ENCODE results near the gene CDON.

DNA sequence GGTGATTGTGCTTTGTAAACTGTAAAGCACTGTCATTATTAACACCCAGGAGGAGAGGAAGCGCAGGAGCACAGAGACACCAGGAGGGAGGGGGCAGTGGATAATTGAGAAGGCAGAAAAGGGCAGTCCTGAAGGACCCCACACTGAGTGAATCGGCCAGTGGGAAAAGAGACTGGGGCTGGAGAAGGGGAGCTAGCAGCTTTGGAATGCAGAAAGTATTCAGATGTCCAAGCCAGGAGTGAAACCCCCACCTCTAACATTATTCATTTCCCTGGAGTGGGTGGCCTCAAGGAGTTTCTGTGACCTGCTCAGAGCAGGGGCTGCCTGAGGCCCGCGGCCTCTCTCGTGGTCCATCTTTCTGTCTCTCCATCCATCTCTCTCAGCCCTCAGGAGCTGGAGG, 38.0 kb upstream of the CDON start:
- TF ChIP-seq CTCF (IDR thresholded peaks at IDR 0.05; ENCODE audit: insufficient read depth, low read length, poor library complexity, severe bottlenecking) (no peak), EZH2phosphoT487 (conservative IDR thresholded peaks at IDR 0.05; ENCODE audit: low read length) (no peak)

Measured in SU-DHL-6 (cell line).